H9 (cell line): Measurements from ENCODE around the gene NCCRP1. TPM values are rescaled to one million over a fixed set of nuclear protein-coding genes. Genes with fewer than 3 reads are reported as not detected.
A peak's percentile ranks its signal among the peaks of the same experiment; 100 is the strongest.

Experiments
- DNase-seq: peaks from one replicate; pipeline ENCODE4 v3.0.0-alpha.2; 2017
- H2AFZ ChIP-seq: one replicate; pipeline ENCODE4 v1.6.1; 2013; ENCODE audit warnings: mild to moderate bottlenecking, low read length, control low read depth, moderate library complexity
- H2AK5ac ChIP-seq: 2 replicates; pipeline ENCODE4 v1.6.1; 2013; ENCODE audit warnings: low read length, control low read depth, mixed read lengths; ENCODE audit not compliant: insufficient read length
- H2BK120ac ChIP-seq: one replicate; pipeline ENCODE4 v1.6.1; 2013; ENCODE audit warnings: low read depth, mild to moderate bottlenecking, low read length, control low read depth, inconsistent platforms; ENCODE audit not compliant: poor library complexity, severe bottlenecking
- H2BK12ac ChIP-seq: 2 replicates; pipeline ENCODE4 v1.6.1; 2013; ENCODE audit warnings: low read length, control low read depth, mixed read lengths, low read depth; ENCODE audit not compliant: insufficient read length
- H2BK15ac ChIP-seq: 2 replicates; pipeline ENCODE4 v1.6.1; 2013; ENCODE audit warnings: low read depth, low read length, control low read depth
- H2BK20ac ChIP-seq: one replicate; pipeline ENCODE4 v1.6.1; 2013; ENCODE audit warnings: low read depth, mild to moderate bottlenecking, low read length, control low read depth, inconsistent platforms; ENCODE audit not compliant: poor library complexity, severe bottlenecking
- H2BK5ac ChIP-seq: 2 replicates; pipeline ENCODE4 v1.6.1; 2013; ENCODE audit warnings: low read length, control low read depth, mixed read lengths; ENCODE audit not compliant: insufficient read length
- H3K14ac ChIP-seq: 2 replicates; pipeline ENCODE4 v1.6.1; 2013; ENCODE audit warnings: low read length, control low read depth; ENCODE audit not compliant: insufficient read depth
- H3K18ac ChIP-seq: 2 replicates; pipeline ENCODE4 v1.6.1; 2013; ENCODE audit warnings: low read depth, mild to moderate bottlenecking, mixed read lengths, low read length, control low read depth; ENCODE audit not compliant: insufficient read length
- H3K23ac ChIP-seq: 2 replicates; pipeline ENCODE4 v1.6.1; 2013; ENCODE audit warnings: low read length, control low read depth, mixed read lengths, low read depth; ENCODE audit not compliant: insufficient read length
- H3K23me2 ChIP-seq: 2 replicates; pipeline ENCODE4 v1.6.1; 2013; ENCODE audit warnings: low read depth, mild to moderate bottlenecking, mixed read lengths, low read length, control low read depth; ENCODE audit not compliant: insufficient read length, poor library complexity, severe bottlenecking
- H3K27ac ChIP-seq: 2 replicates; pipeline ENCODE4 v1.5.1; 2013; ENCODE audit warnings: low read length, control low read depth, mixed read lengths, low read depth; ENCODE audit not compliant: insufficient read length
- H3K27me3 ChIP-seq: 2 replicates; pipeline ENCODE4 v1.6.1; 2013; ENCODE audit warnings: low read length, control low read depth, inconsistent platforms; ENCODE audit not compliant: insufficient read depth
- H3K4ac ChIP-seq: 2 replicates; pipeline ENCODE4 v1.6.1; 2013; ENCODE audit warnings: low read depth, mild to moderate bottlenecking, control low read depth, inconsistent platforms, low read length, moderate library complexity
- H3K4me1 ChIP-seq: 2 replicates; pipeline ENCODE4 v1.6.1; 2013; ENCODE audit warnings: low read length, control low read depth, inconsistent platforms; ENCODE audit not compliant: insufficient read depth
- H3K4me2 ChIP-seq: 2 replicates; pipeline ENCODE4 v1.6.1; 2013; ENCODE audit warnings: low read length, control low read depth, mixed read lengths; ENCODE audit not compliant: insufficient read length, insufficient read depth
- H3K56ac ChIP-seq: 2 replicates; pipeline ENCODE4 v1.6.1; 2013; ENCODE audit warnings: low read depth, mild to moderate bottlenecking, mixed read lengths, low read length, control low read depth; ENCODE audit not compliant: insufficient read length
- H3K79me1 ChIP-seq: 2 replicates; pipeline ENCODE4 v1.6.1; 2013; ENCODE audit warnings: low read depth, mild to moderate bottlenecking, moderate library complexity, low read length, control low read depth, inconsistent platforms; ENCODE audit not compliant: insufficient read depth, poor library complexity, severe bottlenecking
- H3K79me2 ChIP-seq: 2 replicates; pipeline ENCODE4 v1.6.1; 2013; ENCODE audit warnings: low read length, control low read depth, inconsistent platforms; ENCODE audit not compliant: insufficient read depth
- H3K9ac ChIP-seq: 2 replicates; pipeline ENCODE4 v1.6.1; 2013; ENCODE audit warnings: low read length, control low read depth, mixed read lengths; ENCODE audit not compliant: insufficient read length; ENCODE audit errors: extremely low read depth
- H3K9me3 ChIP-seq: one replicate; pipeline ENCODE4 v1.6.1; 2013; ENCODE audit warnings: low read depth, low read length, inconsistent platforms; ENCODE audit not compliant: control insufficient read depth
- H3T11ph ChIP-seq: one replicate; pipeline ENCODE4 v1.6.1; 2013; ENCODE audit warnings: mild to moderate bottlenecking, low read length, control low read depth, inconsistent platforms
- H4K20me1 ChIP-seq: one replicate; pipeline ENCODE4 v1.6.1; 2013; ENCODE audit not compliant: control insufficient read depth, insufficient read length, insufficient read depth
- H4K5ac ChIP-seq: 2 replicates; pipeline ENCODE4 v1.6.1; 2013; ENCODE audit warnings: low read depth, mild to moderate bottlenecking, mixed read lengths, low read length, control low read depth; ENCODE audit not compliant: insufficient read length
- H4K8ac ChIP-seq: replicated peaks from 2 replicates; pipeline ENCODE4 v1.6.1; 2013; ENCODE audit warnings: low read length, control low read depth, mixed read lengths, low read depth; ENCODE audit not compliant: insufficient read length
- H4K91ac ChIP-seq: 2 replicates; pipeline ENCODE4 v1.6.1; 2013; ENCODE audit warnings: low read depth, mild to moderate bottlenecking, moderate library complexity, mixed read lengths, low read length, control low read depth; ENCODE audit not compliant: insufficient read length
- H3K27ac Mint-ChIP-seq, 3 experiments: 2 replicates in 2 of 3; 3 replicates in 1 of 3; pipeline ENCODE4 v1.8.0; 2020 to 2021; ENCODE audit warnings: mixed read lengths in 3 of 3, mild to moderate bottlenecking in 1 of 3, moderate library complexity in 1 of 3
- H3K27me3 Mint-ChIP-seq: 2 replicates; pipeline ENCODE4 v1.8.0; 2021; ENCODE audit warnings: low read depth, mild to moderate bottlenecking, moderate library complexity, mixed read lengths
- H3K36me3 Mint-ChIP-seq, 3 experiments: 2 replicates in 2 of 3; 3 replicates in 1 of 3; pipeline ENCODE4 v1.8.0; 2020 to 2021; ENCODE audit warnings: low read depth in 3 of 3, mixed read lengths in 3 of 3; ENCODE audit not compliant: insufficient read depth in 1 of 3
- H3K4me1 Mint-ChIP-seq, 2 experiments: 2 replicates each; pipeline ENCODE4 v1.8.0; 2020; ENCODE audit warnings: mixed read lengths in 2 of 2
- H3K4me3 Mint-ChIP-seq, 2 experiments: 2 replicates in 1 of 2; 3 replicates in 1 of 2; pipeline ENCODE4 v1.8.0; 2020 to 2021; ENCODE audit warnings: mild to moderate bottlenecking in 2 of 2, mixed read lengths in 2 of 2, moderate library complexity in 1 of 2
- H3K9me3 Mint-ChIP-seq, 2 experiments: 2 replicates in 1 of 2; 3 replicates in 1 of 2; pipeline ENCODE4 v1.8.0; 2020; ENCODE audit warnings: mild to moderate bottlenecking in 2 of 2, mixed read lengths in 2 of 2, moderate library complexity in 1 of 2
- WGBS: extraction: QIAGEN DNeasy Blood & Tissue Kit; methylation state at CpG from one replicate; pipeline ENCODE4 v1.1.7; 2013; ENCODE audit warnings: missing lambda C conversion rate, low lambda C conversion rate, mixed read lengths; ENCODE audit not compliant: insufficient read length; ENCODE audit errors: extremely low coverage; 5-methylcytosine and 5-hydroxymethylcytosine counted together
- total RNA-seq: library from RNA; stranded (reverse); gene quantifications from 2 replicates; pipeline ENCODE4 v1.2.1, GENCODE V29; 2021
- TF ChIP-seq, protein P1 (sequence below): fragments of 200-600 bp; sonication (generic); conservative IDR thresholded peaks from 3 replicates; pipeline ENCODE4 v1.8.0; 2021; ENCODE audit warnings: antibody characterized with exemption, mild to moderate bottlenecking

Gene NCCRP1
- total RNA-seq, 1 experiment from 2014 or later: 1.9 TPM

DNA sequence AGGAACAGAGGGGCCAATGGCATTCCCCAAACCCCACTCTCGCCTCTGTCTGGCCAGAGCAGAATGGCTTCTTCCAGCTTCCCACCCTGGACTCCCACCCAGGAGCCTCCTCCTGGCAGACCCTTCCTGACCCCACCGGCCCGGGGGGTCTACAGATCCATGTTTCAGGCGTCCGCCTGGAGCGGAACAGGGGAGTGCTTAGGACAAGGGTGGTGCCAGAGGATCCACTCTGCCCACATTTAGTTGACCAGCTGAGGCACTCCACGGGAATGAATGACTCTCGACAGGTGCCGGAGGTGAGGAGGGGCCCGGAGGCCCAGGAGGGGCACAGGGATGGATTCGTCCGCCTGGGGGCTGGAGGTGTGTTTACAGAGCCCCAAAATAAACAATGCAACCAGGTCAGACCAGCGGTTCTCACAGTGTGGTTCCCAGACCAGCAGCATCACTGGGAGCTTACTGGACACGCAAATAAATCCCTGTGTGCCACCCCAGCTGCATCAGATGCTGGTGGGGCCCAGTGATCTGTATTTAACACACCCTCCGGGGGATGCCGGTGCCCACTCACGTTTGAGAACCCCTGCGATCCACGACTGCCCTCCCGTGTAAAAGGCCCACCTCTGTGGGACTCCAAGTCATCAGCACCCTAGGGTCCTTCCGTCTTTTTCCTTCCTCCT is 15.1 kb upstream of the NCCRP1 start:
- no peaks in the 10 kb centered on the region for H3K9me3 Mint-ChIP-seq
- Histone ChIP-seq H3K23me2 (no peaks in the 10 kb centered on the region), H3K56ac (no peak overlapping the region), H2AFZ (no peak overlapping the region), H3K4me2 (no peak overlapping the region), H3K4ac (no peak overlapping the region), H3K9me3 (no peaks in the 10 kb centered on the region), H2BK5ac (no peak overlapping the region), H3K14ac (no peak overlapping the region), H2AK5ac (no peak overlapping the region), H2BK15ac (no peak overlapping the region), H3K18ac (no peak overlapping the region), H2BK120ac (no peak overlapping the region), H4K8ac (no peak overlapping the region), H3K79me2 (no peaks in the 10 kb centered on the region), H3K27me3 (no peaks in the 10 kb centered on the region), H4K20me1 (no peaks in the 10 kb centered on the region), H3K79me1 (no peaks in the 10 kb centered on the region), H4K91ac (no peak overlapping the region), H2BK20ac (no peak overlapping the region), H3K4me1 (no peaks in the 10 kb centered on the region), H3K23ac (no peak overlapping the region), H4K5ac (no peak overlapping the region), H2BK12ac (no peak overlapping the region), H3K27ac (no peak overlapping the region), H3T11ph (no peak overlapping the region), H3K9ac (no peak overlapping the region)
- H3K27me3 Mint-ChIP-seq: no peaks in the 10 kb centered on the region
- peak overlapping the region in 1 of 3 experiments; percentile 87; a peak in 2 of 7 replicates for H3K27ac Mint-ChIP-seq
- WGBS: no CpG with 5 or more reads among the region's 21 CpGs
- H3K36me3 Mint-ChIP-seq: peaks cover 2 to 27% (median 22%) of the 10 kb centered on the region in 3 experiments; a peak in 6 of 7 replicates
- TF ChIP-seq, protein P1, sequence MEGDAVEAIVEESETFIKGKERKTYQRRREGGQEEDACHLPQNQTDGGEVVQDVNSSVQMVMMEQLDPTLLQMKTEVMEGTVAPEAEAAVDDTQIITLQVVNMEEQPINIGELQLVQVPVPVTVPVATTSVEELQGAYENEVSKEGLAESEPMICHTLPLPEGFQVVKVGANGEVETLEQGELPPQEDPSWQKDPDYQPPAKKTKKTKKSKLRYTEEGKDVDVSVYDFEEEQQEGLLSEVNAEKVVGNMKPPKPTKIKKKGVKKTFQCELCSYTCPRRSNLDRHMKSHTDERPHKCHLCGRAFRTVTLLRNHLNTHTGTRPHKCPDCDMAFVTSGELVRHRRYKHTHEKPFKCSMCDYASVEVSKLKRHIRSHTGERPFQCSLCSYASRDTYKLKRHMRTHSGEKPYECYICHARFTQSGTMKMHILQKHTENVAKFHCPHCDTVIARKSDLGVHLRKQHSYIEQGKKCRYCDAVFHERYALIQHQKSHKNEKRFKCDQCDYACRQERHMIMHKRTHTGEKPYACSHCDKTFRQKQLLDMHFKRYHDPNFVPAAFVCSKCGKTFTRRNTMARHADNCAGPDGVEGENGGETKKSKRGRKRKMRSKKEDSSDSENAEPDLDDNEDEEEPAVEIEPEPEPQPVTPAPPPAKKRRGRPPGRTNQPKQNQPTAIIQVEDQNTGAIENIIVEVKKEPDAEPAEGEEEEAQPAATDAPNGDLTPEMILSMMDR: no peak
- no peak overlapping the region for H3K4me3 Mint-ChIP-seq
- DNase-seq: no peak
- H3K4me1 Mint-ChIP-seq: peaks cover 0 to 6% of the 10 kb centered on the region in 2 experiments; a peak in 1 of 4 replicates
